Ishikawa (cell line): Measurements from ENCODE around the gene PHYKPL.

Experiments
- EGR1 ChIP-seq: IDR thresholded peaks from 2 replicates; pipeline ENCODE4 v1.6.1; 2012
- EP300 ChIP-seq: IDR thresholded peaks from 2 replicates; pipeline ENCODE4 v1.6.1; 2012; ENCODE audit warnings: borderline replicate concordance
- FOXM1 ChIP-seq: IDR thresholded peaks from 2 replicates; pipeline ENCODE4 v1.6.1; 2012; ENCODE audit warnings: low read depth, borderline replicate concordance
- MAX ChIP-seq: IDR thresholded peaks from 2 replicates; pipeline ENCODE4 v1.6.1; 2012
- RAD21 ChIP-seq: IDR thresholded peaks from 2 replicates; pipeline ENCODE4 v1.6.1; 2012; ENCODE audit warnings: low read depth
- REST ChIP-seq: IDR thresholded peaks from 2 replicates; pipeline ENCODE4 v1.6.1; 2012; ENCODE audit warnings: low read depth, mild to moderate bottlenecking
- TAF1 ChIP-seq: IDR thresholded peaks from 2 replicates; pipeline ENCODE4 v1.6.1; 2012; ENCODE audit warnings: low read depth, mild to moderate bottlenecking
- TCF12 ChIP-seq: IDR thresholded peaks from 2 replicates; pipeline ENCODE4 v1.6.1; 2012; ENCODE audit warnings: low read depth
- USF1 ChIP-seq: IDR thresholded peaks from 2 replicates; pipeline ENCODE4 v1.6.1; 2012
- YY1 ChIP-seq: IDR thresholded peaks from 2 replicates; pipeline ENCODE4 v1.6.1; 2012; ENCODE audit warnings: low read depth

GRCh38 chr5:178277346-178277745, 44.7 kb upstream of the PHYKPL start:
- TF ChIP-seq REST (no peak), EP300 (no peak), YY1 (no peak), USF1 (no peak), TAF1 (no peak), TCF12 (no peak), MAX (no peak), FOXM1 (no peak), EGR1 (no peak), RAD21 (no peak)
